Measurements from ENCODE around the gene NKTR. TPM values are rescaled to one million over a fixed set of nuclear protein-coding genes. Genes with fewer than 3 reads are reported as not detected.

The NKTR gene
- total RNA-seq, 1 experiment from 2014 or later: 70.5 TPM

DNA sequence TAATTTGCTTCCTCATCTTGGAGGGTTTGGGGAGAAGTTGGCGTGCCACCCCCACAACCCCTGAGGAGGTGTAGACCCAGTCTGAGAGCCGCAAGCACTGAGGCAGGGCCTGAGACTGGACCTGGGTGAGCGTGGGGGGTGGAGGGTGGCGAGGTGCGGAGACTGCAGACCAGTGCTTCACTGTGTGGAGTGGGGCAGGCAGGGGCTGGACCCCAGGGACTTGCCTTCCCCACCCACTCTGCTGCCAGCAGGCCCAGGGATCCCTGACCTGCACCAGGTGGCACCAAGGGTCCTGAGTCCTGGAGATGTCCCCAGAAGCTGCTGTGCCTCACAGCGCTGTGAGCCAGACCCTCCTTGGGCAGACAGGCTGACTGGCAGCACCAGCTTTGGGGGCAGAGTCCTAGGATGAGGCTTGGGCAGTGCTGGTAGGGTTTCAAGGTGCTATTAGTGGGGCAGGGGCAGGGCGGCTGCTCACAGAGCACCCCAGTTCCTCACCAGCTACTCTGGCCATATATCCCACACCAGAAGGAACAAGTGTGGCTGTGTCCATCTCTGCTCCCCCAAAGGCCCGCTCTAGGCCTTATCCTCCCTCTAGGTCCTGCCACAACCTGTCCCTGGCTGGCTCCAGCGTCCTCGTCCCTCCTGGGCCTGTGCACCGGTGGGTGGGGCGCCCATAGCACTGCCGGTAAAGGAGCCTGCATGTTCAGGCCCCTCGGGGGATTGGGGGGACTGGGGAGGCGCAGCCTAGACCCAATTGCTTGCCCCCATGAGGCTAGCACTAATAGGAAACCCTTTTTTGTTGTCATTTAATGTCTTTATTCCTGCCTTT, 64.8 kb downstream of the NKTR start:
- no peaks in the 10 kb centered on the region for H3K27me3 ChIP-seq (ENCODE audit: insufficient read depth, low read depth)
- no peak overlapping the region for H3K27ac ChIP-seq
- H3K9me2 ChIP-seq (ENCODE audit: insufficient read depth): no peaks in the 10 kb centered on the region
- POLR2A ChIA-PET (ENCODE audit: unreplicated experiment): no interaction called here
- no TSS peak for BruUV-seq (replicated peaks)
- H3K36me3 ChIP-seq (ENCODE audit: low read depth): no peaks in the 10 kb centered on the region
- no peaks in the 10 kb centered on the region for H3F3A ChIP-seq (ENCODE audit: insufficient read depth, low read depth)
- TF ChIP-seq EZH2 (IDR thresholded peaks at IDR 0.05; ENCODE audit: low read depth): no peak
- TF ChIP-seq, protein P1, sequence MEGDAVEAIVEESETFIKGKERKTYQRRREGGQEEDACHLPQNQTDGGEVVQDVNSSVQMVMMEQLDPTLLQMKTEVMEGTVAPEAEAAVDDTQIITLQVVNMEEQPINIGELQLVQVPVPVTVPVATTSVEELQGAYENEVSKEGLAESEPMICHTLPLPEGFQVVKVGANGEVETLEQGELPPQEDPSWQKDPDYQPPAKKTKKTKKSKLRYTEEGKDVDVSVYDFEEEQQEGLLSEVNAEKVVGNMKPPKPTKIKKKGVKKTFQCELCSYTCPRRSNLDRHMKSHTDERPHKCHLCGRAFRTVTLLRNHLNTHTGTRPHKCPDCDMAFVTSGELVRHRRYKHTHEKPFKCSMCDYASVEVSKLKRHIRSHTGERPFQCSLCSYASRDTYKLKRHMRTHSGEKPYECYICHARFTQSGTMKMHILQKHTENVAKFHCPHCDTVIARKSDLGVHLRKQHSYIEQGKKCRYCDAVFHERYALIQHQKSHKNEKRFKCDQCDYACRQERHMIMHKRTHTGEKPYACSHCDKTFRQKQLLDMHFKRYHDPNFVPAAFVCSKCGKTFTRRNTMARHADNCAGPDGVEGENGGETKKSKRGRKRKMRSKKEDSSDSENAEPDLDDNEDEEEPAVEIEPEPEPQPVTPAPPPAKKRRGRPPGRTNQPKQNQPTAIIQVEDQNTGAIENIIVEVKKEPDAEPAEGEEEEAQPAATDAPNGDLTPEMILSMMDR (conservative IDR thresholded peaks at IDR 0.05): no peak
- H3K79me2 ChIP-seq (ENCODE audit: low read depth): no peaks in the 10 kb centered on the region
- no peaks in the 10 kb centered on the region for H3K4me1 ChIP-seq (replicated peaks; ENCODE audit: insufficient read depth)
- H3K9me3 ChIP-seq (ENCODE audit: insufficient read depth, low read depth): no peaks in the 10 kb centered on the region
- no peaks in the 10 kb centered on the region for H4K20me1 ChIP-seq (ENCODE audit: insufficient read depth)
- intact Hi-C loops (cut with micrococcal nuclease; ENCODE audit: unreplicated experiment): no loop called here
- no peak for DNase-seq
- CTCF ChIA-PET: no interaction called here
- H3K4me2 ChIP-seq: no peak overlapping the region
- H2AFZ ChIP-seq: no peak overlapping the region
- H3K4me3 ChIP-seq: no peak overlapping the region

DNA sequence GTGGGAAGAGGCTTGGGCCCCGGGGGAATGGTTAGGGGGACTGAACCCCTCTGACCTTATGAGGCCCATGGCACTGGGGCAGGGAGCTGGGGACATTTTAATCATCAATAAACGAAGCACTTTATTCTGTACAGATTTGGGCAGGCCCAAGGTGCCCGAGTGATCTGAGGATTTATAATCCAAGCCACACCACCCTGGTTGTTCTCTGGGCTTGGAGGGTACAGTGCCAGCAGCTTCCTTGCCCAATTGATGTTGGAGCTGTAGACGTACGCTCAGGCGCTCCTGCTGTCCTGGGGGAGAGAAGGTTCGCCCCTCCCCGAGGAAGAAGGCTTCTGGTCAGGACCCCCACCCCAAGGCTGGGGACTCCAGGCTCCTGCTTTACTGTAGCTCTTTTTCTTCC, 65.5 kb downstream of the NKTR start:
- CTCF ChIA-PET: no interaction called here
- Histone ChIP-seq H4K20me1 (ENCODE audit: insufficient read depth) (no peaks in the 10 kb centered on the region), H3K9me3 (ENCODE audit: insufficient read depth, low read depth) (no peaks in the 10 kb centered on the region), H3K79me2 (ENCODE audit: low read depth) (no peaks in the 10 kb centered on the region), H3K4me3 (no peak overlapping the region), H3K9me2 (ENCODE audit: insufficient read depth) (no peaks in the 10 kb centered on the region), H3K36me3 (ENCODE audit: low read depth) (no peaks in the 10 kb centered on the region), H3K4me2 (no peak overlapping the region), H3K27ac (no peak overlapping the region), H3K4me1 (replicated peaks; ENCODE audit: insufficient read depth) (no peaks in the 10 kb centered on the region), H3F3A (ENCODE audit: insufficient read depth, low read depth) (no peaks in the 10 kb centered on the region), H3K27me3 (ENCODE audit: insufficient read depth, low read depth) (no peaks in the 10 kb centered on the region), H2AFZ (no peak overlapping the region)
- no TSS peak for BruUV-seq (replicated peaks)
- DNase-seq: no peak
- intact Hi-C loops (cut with micrococcal nuclease; ENCODE audit: unreplicated experiment): no loop called here
- no peak for TF ChIP-seq EZH2 (IDR thresholded peaks at IDR 0.05; ENCODE audit: low read depth)
- TF ChIP-seq, protein P1 (conservative IDR thresholded peaks at IDR 0.05): no peak
- POLR2A ChIA-PET (ENCODE audit: unreplicated experiment): no interaction called here

DNA sequence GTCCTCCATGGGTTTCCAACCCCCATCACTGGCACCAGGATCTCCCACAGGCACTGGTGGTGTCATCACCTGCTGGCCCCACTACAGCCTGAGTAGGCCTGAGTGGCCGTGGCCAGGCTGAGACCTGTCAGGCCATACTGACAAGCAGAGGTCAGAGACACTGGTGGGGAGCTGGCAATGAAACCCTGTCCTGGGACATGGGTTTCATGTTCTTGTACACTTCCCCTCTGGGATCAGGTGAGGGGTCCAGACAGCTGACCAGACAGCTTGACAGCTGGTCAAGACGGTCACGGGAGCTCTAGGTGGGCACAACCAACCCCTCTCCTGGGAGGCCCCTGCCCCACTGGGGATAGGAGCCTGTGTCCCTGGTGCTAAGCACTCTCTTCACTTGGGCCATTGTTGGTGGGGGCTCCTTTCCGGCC, 66.1 kb downstream of the NKTR start:
- no peaks in the 10 kb centered on the region for H3K27me3 ChIP-seq (ENCODE audit: insufficient read depth, low read depth)
- H3F3A ChIP-seq (ENCODE audit: insufficient read depth, low read depth): no peaks in the 10 kb centered on the region
- intact Hi-C loops (cut with micrococcal nuclease; ENCODE audit: unreplicated experiment): no loop called here
- no peaks in the 10 kb centered on the region for H3K9me2 ChIP-seq (ENCODE audit: insufficient read depth)
- no peak overlapping the region for H3K4me3 ChIP-seq
- BruUV-seq (replicated peaks): no TSS peak
- H2AFZ ChIP-seq: no peak overlapping the region
- no peaks in the 10 kb centered on the region for H3K79me2 ChIP-seq (ENCODE audit: low read depth)
- POLR2A ChIA-PET (ENCODE audit: unreplicated experiment): no interaction called here
- no peak for TF ChIP-seq EZH2 (IDR thresholded peaks at IDR 0.05; ENCODE audit: low read depth)
- TF ChIP-seq, protein P1 (conservative IDR thresholded peaks at IDR 0.05): no peak
- H4K20me1 ChIP-seq (ENCODE audit: insufficient read depth): no peaks in the 10 kb centered on the region
- H3K4me1 ChIP-seq (replicated peaks; ENCODE audit: insufficient read depth): no peaks in the 10 kb centered on the region
- no peaks in the 10 kb centered on the region for H3K36me3 ChIP-seq (ENCODE audit: low read depth)
- no peaks in the 10 kb centered on the region for H3K9me3 ChIP-seq (ENCODE audit: insufficient read depth, low read depth)
- no peak overlapping the region for H3K4me2 ChIP-seq
- no peak for DNase-seq
- H3K27ac ChIP-seq: no peak overlapping the region
- CTCF ChIA-PET: no interaction called here
